ENCODE data around the gene KCTD20. TPM values are rescaled to one million over a fixed set of nuclear protein-coding genes. Genes with fewer than 3 reads are reported as not detected.

Gene KCTD20
- total and polyA plus RNA-seq, 2 of the 13 experiments (the other 11 are each of a cell fraction or from before 2014, with no cell fraction given) = 52.7 to 67.1 TPM

GRCh38 chr6:36525346-36525745 is 82.5 kb downstream of the KCTD20 start:
- FAIRE-seq (no peak), DNase-seq (ENCODE audit: low spot score) (no peak), ATAC-seq (no peak)
- Histone ChIP-seq H3K36me3 (replicated peaks in 1 of 2; ENCODE audit: control insufficient read depth in 1 of 2, insufficient read depth in 2 of 2, low read length in 2 of 2) (peaks cover 14 to 43% of the 10 kb centered on the region in 2 experiments), H3K9me3 (ENCODE audit: low read length) (no peaks in the 10 kb centered on the region), H2AFZ (ENCODE audit: low read length) (no peak overlapping the region), H3K4me3 (replicated peaks in 1 of 3; ENCODE audit: insufficient read depth in 1 of 3, low read depth in 2 of 3, low read length in 3 of 3) (no peak overlapping the region), H3K27ac (ENCODE audit: extremely low read length, insufficient read depth, low read length) (no peak overlapping the region), H3K79me2 (ENCODE audit: insufficient read depth, low read length) (no peaks in the 10 kb centered on the region), H3K9ac (ENCODE audit: insufficient read depth, low read depth, low read length) (no peak overlapping the region), H3K27me3 (ENCODE audit: control insufficient read depth in 1 of 2, insufficient read depth in 2 of 2, low read length in 2 of 2) (no peaks in the 10 kb centered on the region), H3K4me1 (ENCODE audit: insufficient read depth, low read length) (peaks cover 15% of the 10 kb centered on the region), H3K4me2 (ENCODE audit: low read depth, low read length) (no peak overlapping the region), H4K20me1 (ENCODE audit: insufficient read depth, low read length) (no peaks in the 10 kb centered on the region)
- in situ Hi-C loops (cut with HindIII; ENCODE audit: extremely low pct_ligation_motif_present, low pct_unique_long_range_greater_than_20kb) = no loop called here
- CTCF ChIA-PET (ENCODE audit: low intra/inter-chr PET ratio, low total read pairs) = no interaction called here
- TF ChIP-seq ZNF552 (CRISPR knock-in tag; IDR thresholded peaks at IDR 0.05; ENCODE audit: borderline replicate concordance) (no peak), ZIK1 (CRISPR knock-in tag; IDR thresholded peaks at IDR 0.05; ENCODE audit: borderline replicate concordance, low read depth) (no peak), NFKBIZ (CRISPR knock-in tag; IDR thresholded peaks at IDR 0.05) (no peak), MIXL1 (CRISPR knock-in tag; IDR thresholded peaks at IDR 0.05) (no peak), RFX5 (IDR thresholded peaks at IDR 0.05; ENCODE audit: low read depth, low read length) (no peak), ZNF556 (CRISPR knock-in tag; IDR thresholded peaks at IDR 0.05; ENCODE audit: borderline replicate concordance) (no peak), NFE2 (CRISPR knock-in tag; IDR thresholded peaks at IDR 0.05) (no peak), TBP (CRISPR knock-in tag; IDR thresholded peaks at IDR 0.05) (no peak), HBP1 (CRISPR knock-in tag; IDR thresholded peaks at IDR 0.05; ENCODE audit: low read depth) (no peak), JUNB (CRISPR knock-in tag; IDR thresholded peaks at IDR 0.05; ENCODE audit: borderline replicate concordance) (no peak), DR1 (CRISPR knock-in tag; IDR thresholded peaks at IDR 0.05) (no peak), PCBP1 (IDR thresholded peaks at IDR 0.05; ENCODE audit: borderline replicate concordance, low read depth, low read length) (no peak), CREB3 (CRISPR knock-in tag; IDR thresholded peaks at IDR 0.05) (no peak), NR3C1 (CRISPR knock-in tag; IDR thresholded peaks at IDR 0.05) (no peak), ZEB1 (IDR thresholded peaks at IDR 0.05; ENCODE audit: insufficient replicate concordance, low read depth) (no peak)
- intact Hi-C loops (cut with micrococcal nuclease; ENCODE audit: unreplicated experiment) = no loop called here
- no TSS peak for BruUV-seq (replicated peaks)
- 79% methylated on average over 2 of the region's 2 CpGs for WGBS (ENCODE audit: low lambda C conversion rate)
- POLR2A ChIA-PET = no interaction called here

Data from HepG2 (cell line).